ENCODE measurements around the gene DLGAP1. TPM values are rescaled to one million over a fixed set of nuclear protein-coding genes. Genes with fewer than 3 reads are reported as not detected.
A peak's percentile ranks its signal among the peaks of the same experiment; 100 is the strongest.
"Not testable (repeated sequence)": the region's sequence is repeated elsewhere in the genome, so short reads cannot be mapped to it uniquely, and the experiment has no call there.

DLGAP1 gene
- total RNA-seq, 1 experiment from 2014 or later = 2.9 TPM

GRCh38 chr18:3608099-3608453, 847.0 kb downstream of the DLGAP1 start:
- not testable (repeated sequence) for DNase-seq (ENCODE audit: low read depth)

- no peak for DNase-seq (ENCODE audit: low read depth)
These were observed 847.6 kb downstream of the DLGAP1 start for GRCh38 chr18:3607309-3608098.

GRCh38 chr18:3606863-3607262, 848.2 kb downstream of the DLGAP1 start:
- not testable (repeated sequence) for DNase-seq (ENCODE audit: low read depth)

- DNase-seq (ENCODE audit: low read depth) = peak; percentile 63
These were observed 849.1 kb downstream of the DLGAP1 start for GRCh38 chr18:3605954-3606443.

GRCh38 chr18:3605486-3605952, 849.6 kb downstream of the DLGAP1 start:
- DNase-seq (ENCODE audit: low read depth) = no peak

- DNase-seq (ENCODE audit: low read depth) = peak; percentile 57
These were observed 850.4 kb downstream of the DLGAP1 start for GRCh38 chr18:3604498-3605408.

- no peak for DNase-seq (ENCODE audit: low read depth)
These were observed 850.9 kb downstream of the DLGAP1 start for GRCh38 chr18:3604235-3604497.

GRCh38 chr18:3603421-3604234, 851.5 kb downstream of the DLGAP1 start:
- DNase-seq (ENCODE audit: low read depth) = peak; percentile 75

GRCh38 chr18:3601106-3601755, 853.9 kb downstream of the DLGAP1 start:
- DNase-seq (ENCODE audit: low read depth) = not testable (repeated sequence)

GRCh38 chr18:3599861-3600260, 855.2 kb downstream of the DLGAP1 start:
- DNase-seq (ENCODE audit: low read depth) = no peak

GRCh38 chr18:3599195-3599594, 855.9 kb downstream of the DLGAP1 start:
- no peak for DNase-seq (ENCODE audit: low read depth)

- DNase-seq (ENCODE audit: low read depth) = no peak
These were observed 856.5 kb downstream of the DLGAP1 start for GRCh38 chr18:3598581-3598980.

- DNase-seq (ENCODE audit: low read depth) = no peak
These were observed 857.4 kb downstream of the DLGAP1 start for GRCh38 chr18:3597409-3598357.

GRCh38 chr18:3596637-3597384, 858.3 kb downstream of the DLGAP1 start:
- DNase-seq (ENCODE audit: low read depth) = peak; percentile 69

- no peak for DNase-seq (ENCODE audit: low read depth)
These were observed 858.8 kb downstream of the DLGAP1 start for GRCh38 chr18:3596324-3596636.

- peak; percentile 87 for DNase-seq (ENCODE audit: low read depth)
These were observed 859.5 kb downstream of the DLGAP1 start for GRCh38 chr18:3595369-3596273.

- peak; percentile 38 for DNase-seq (ENCODE audit: low read depth)
These were observed 860.2 kb downstream of the DLGAP1 start for GRCh38 chr18:3594760-3595368.
